Activated T-helper 1 cell treated with anti-CD3 and anti-CD28 coated beads, Interleukin-2, amount 50 U/mL, for 16 hours (primary cell): ENCODE data around the gene PEX14.

ENCODE experiments used
- DNase-seq, 2 donors: peaks; one replicate each; pipeline ENCODE4 v3.0.0-alpha.2; 2020; ENCODE audit warnings: low read depth in 1 of 2, low spot score in 1 of 2

The PEX14 gene

GRCh38 chr1:10615932-10616671 is 141.4 kb downstream of the PEX14 start:
- DNase-seq: no peak

- DNase-seq: no peak
Observed at GRCh38 chr1:10616696-10617095, 141.9 kb downstream of the PEX14 start.

GRCh38 chr1:10617318-10617717 is 142.6 kb downstream of the PEX14 start:
- no peak for DNase-seq

GRCh38 chr1:10617931-10618885 is 143.5 kb downstream of the PEX14 start:
- no peak for DNase-seq

GRCh38 chr1:10620776-10621175 is 146.0 kb downstream of the PEX14 start:
- no peak for DNase-seq

- DNase-seq: no peak
Observed at GRCh38 chr1:10621906-10622305, 147.2 kb downstream of the PEX14 start.

- no peak for DNase-seq
Observed at GRCh38 chr1:10622910-10623685, 148.3 kb downstream of the PEX14 start.

GRCh38 chr1:10623686-10624145 is 149.0 kb downstream of the PEX14 start:
- DNase-seq: no peak

GRCh38 chr1:10624256-10625050 is 149.7 kb downstream of the PEX14 start:
- no peak for DNase-seq

- DNase-seq: no peak
Observed at GRCh38 chr1:10625076-10625475, 150.3 kb downstream of the PEX14 start.

GRCh38 chr1:10625554-10625953 is 150.8 kb downstream of the PEX14 start:
- no peak for DNase-seq

GRCh38 chr1:10626131-10626731 is 151.5 kb downstream of the PEX14 start:
- no peak for DNase-seq

- no peak for DNase-seq
Observed at GRCh38 chr1:10626791-10627410, 152.2 kb downstream of the PEX14 start.

GRCh38 chr1:10628685-10629084 is 153.9 kb downstream of the PEX14 start:
- no peak for DNase-seq

GRCh38 chr1:10629091-10629815 is 154.5 kb downstream of the PEX14 start:
- no peak for DNase-seq

GRCh38 chr1:10629816-10630571 is 155.2 kb downstream of the PEX14 start:
- no peak for DNase-seq

- DNase-seq: no peak
Observed at GRCh38 chr1:10630661-10631120, 155.9 kb downstream of the PEX14 start.
